Cortex of kidney (tissue), 1 donor: ENCODE measurements around the gene NIPSNAP3A.
"Not testable (repeated sequence)": the region's sequence is repeated elsewhere in the genome, so short reads cannot be mapped to it uniquely, and the experiment has no call there.

Source experiments
- DNase-seq: peaks from one replicate; lab custom pipeline; 2025; lab: John Stamatoyannopoulos, UW

Gene NIPSNAP3A

GRCh38 chr9:104747565-104748358, at the start of gene NIPSNAP3A:
Gene NIPSNAP3A (plus strand): TSS chr9:104747683. CDS start chr9:104747793, 110 bp downstream.
- no peak for DNase-seq

GRCh38 chr9:104700306-104700705, 47.2 kb upstream of the NIPSNAP3A start:
- no peak for DNase-seq

GRCh38 chr9:104708737-104709136, 38.7 kb upstream of the NIPSNAP3A start:
- not testable (repeated sequence) for DNase-seq

- DNase-seq: no peak
These were observed 35.9 kb upstream of the NIPSNAP3A start for GRCh38 chr9:104711604-104712003.

GRCh38 chr9:104725014-104725413, 22.5 kb upstream of the NIPSNAP3A start:
- no peak for DNase-seq

GRCh38 chr9:104738452-104738851, 9.0 kb upstream of the NIPSNAP3A start:
- no peak for DNase-seq

- no peak for DNase-seq
These were observed 6.9 kb upstream of the NIPSNAP3A start for GRCh38 chr9:104740621-104741020.

GRCh38 chr9:104743376-104743985, 4.0 kb upstream of the NIPSNAP3A start:
- DNase-seq: no peak

GRCh38 chr9:104745852-104746251, 1.6 kb upstream of the NIPSNAP3A start:
- DNase-seq: no peak

- no peak for DNase-seq
These were observed 1.2 kb upstream of the NIPSNAP3A start for GRCh38 chr9:104746285-104746684.

- DNase-seq: no peak
These were observed 685 bp upstream of the NIPSNAP3A start for GRCh38 chr9:104746798-104747197.

GRCh38 chr9:104747245-104747564, 278 bp upstream of the NIPSNAP3A start:
- no peak for DNase-seq

- DNase-seq: no peak
These were observed 1.0 kb downstream of the NIPSNAP3A start for GRCh38 chr9:104748359-104749031.

- no peak for DNase-seq
These were observed 2.8 kb downstream of the NIPSNAP3A start for GRCh38 chr9:104750185-104750767.

GRCh38 chr9:104758974-104759373, 11.5 kb downstream of the NIPSNAP3A start:
- no peak for DNase-seq

- no peak for DNase-seq
These were observed 17.7 kb downstream of the NIPSNAP3A start for GRCh38 chr9:104765138-104765537.

- DNase-seq: no peak
These were observed 18.5 kb downstream of the NIPSNAP3A start for GRCh38 chr9:104766025-104766424.

- DNase-seq: no peak
These were observed 20.0 kb downstream of the NIPSNAP3A start for GRCh38 chr9:104767507-104767906.

- not testable (repeated sequence) for DNase-seq
These were observed 21.5 kb downstream of the NIPSNAP3A start for GRCh38 chr9:104769029-104769428.

- DNase-seq: no peak
These were observed 22.2 kb downstream of the NIPSNAP3A start for GRCh38 chr9:104769655-104770054.

- no peak for DNase-seq
These were observed 25.4 kb downstream of the NIPSNAP3A start for GRCh38 chr9:104772714-104773510.

- DNase-seq: no peak
These were observed 26.6 kb downstream of the NIPSNAP3A start for GRCh38 chr9:104774132-104774531.
